ELF-1 (cell line): ENCODE data around the gene TNFRSF19.
"Not testable (repeated sequence)": the region's sequence is repeated elsewhere in the genome, so short reads cannot be mapped to it uniquely, and the experiment has no call there.

Experiments used
- DNase-seq: peaks from one replicate; pipeline ENCODE4 v3.0.0-alpha.2; 2016; ENCODE audit warnings: low read depth, low spot score

Gene TNFRSF19

GRCh38 chr13:23570921-23571315 is 706 bp downstream of the TNFRSF19 start:
- DNase-seq = no peak

DNA sequence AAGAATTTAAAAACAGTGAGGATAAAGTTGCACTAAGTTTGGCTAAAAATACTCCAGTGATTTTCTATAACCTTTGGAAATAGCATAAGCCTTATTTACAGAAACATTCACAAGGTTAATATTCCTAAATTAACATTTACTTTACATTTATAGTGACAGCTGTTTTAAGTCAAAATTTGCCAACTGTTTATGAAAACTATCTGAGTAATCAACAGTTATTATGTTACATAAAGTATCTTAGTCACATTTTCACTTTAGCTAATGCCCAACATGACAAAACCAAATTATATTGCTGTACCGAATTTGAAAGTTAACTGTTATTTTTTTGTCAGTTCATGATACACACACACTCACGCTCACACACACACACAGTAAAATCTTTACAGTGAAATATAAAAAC is 1.2 kb downstream of the TNFRSF19 start:
- DNase-seq = no peak

GRCh38 chr13:23572836-23573235 is 2.6 kb downstream of the TNFRSF19 start:
- no peak for DNase-seq

DNA sequence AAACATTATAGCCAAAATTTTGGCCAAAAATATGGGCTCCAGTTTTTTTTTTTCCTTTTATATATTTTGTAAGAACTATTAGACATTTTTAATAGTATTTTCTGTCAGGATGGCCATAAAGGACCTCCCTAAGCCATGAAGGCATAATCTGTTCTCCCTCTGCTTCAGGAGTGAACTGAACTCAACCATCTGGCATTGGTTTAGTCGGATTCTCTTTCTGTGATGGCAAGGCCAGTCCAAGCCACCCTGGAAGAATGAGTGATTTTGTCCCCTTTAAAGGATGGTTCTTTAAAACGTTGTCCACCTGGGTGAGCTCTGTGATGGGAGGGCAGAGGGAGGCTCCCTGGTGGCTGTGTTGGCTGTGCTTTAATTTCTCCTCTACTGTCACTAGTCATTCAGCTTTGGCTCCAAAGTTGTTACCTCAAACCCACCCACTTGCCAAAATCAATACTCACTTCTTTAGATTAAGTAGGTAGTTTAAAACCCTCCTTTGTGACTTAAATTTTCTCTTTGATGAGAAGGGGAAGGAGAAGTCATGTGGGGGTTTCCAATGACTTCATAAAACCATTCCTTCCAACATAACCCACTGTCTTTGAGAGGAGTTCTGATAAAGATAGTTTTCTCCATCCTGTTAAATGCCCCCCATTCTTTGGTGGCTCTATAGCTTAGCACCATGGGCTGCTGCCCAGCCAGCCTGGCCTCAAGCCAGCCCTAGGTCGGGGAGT is 4.4 kb downstream of the TNFRSF19 start:
- DNase-seq = no peak

- no peak for DNase-seq
Measured at GRCh38 chr13:23575632-23576031, 5.4 kb downstream of the TNFRSF19 start.

- DNase-seq = peak; percentile 84
Measured at GRCh38 chr13:23578411-23579071, 8.3 kb downstream of the TNFRSF19 start.

GRCh38 chr13:23579072-23579895 is 9.1 kb downstream of the TNFRSF19 start:
- DNase-seq = peak; percentile 86

DNA sequence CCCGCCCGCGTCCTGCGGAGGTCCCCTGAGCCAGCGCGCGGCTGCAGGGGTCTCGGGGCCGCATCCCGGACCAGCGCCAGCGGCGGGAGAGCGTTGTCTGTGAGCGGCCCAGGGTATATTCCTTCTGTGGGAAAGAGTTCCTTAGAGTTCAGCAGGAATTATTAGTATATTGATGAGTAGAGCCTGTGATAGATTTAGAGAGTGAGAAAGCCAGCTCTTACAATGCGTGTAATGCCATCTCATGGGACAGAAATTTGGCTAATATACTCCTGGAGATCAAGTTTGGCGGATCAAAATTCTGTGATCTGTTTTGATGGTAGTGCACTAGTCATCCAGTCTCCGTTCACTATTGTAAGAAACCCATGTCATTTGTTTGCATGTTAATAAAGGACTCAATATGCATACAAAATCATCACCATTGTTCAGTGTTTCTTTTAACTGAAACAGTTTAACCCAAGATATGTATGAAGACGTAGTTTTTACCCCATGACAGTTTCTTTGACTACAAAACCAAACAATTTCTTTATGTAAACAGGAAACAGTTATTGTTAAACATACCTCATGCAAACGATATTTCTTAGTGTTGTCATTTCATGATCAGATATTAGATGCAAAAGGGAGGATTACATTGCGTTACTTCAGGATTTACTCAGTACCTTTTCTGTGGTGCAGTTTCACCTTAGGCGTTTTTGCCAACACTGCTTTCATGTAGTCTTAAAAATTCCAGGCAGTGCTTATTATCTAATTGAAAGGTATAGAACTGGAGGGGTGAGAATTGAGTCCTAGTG is 9.9 kb downstream of the TNFRSF19 start:
- DNase-seq = no peak

GRCh38 chr13:23580684-23581060 is 10.5 kb downstream of the TNFRSF19 start:
- no peak for DNase-seq

GRCh38 chr13:23583491-23583890 is 13.3 kb downstream of the TNFRSF19 start:
- DNase-seq = no peak

GRCh38 chr13:23584275-23584674 is 14.1 kb downstream of the TNFRSF19 start:
- DNase-seq = no peak

DNA sequence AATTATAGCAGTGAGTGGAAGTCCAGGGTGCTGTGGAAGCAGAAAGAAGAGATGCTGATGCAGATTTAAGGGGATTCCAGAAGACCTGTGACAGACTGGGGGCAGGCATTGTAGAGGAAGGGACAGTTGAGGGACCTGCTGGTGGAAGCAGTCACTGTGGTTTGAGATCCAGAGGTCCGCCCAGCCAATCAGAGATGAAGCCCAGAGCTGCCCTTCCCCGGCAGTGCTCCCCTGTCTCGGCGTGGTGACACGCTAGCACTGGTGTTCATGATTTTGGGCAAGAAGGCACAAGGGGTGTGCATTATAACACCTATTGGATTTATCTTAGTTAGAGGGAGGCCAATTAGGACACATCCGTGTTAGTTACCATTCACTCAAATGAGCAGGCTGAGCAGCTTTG is 16.1 kb downstream of the TNFRSF19 start:
- no peak for DNase-seq

- no peak for DNase-seq
Measured at GRCh38 chr13:23588666-23589065, 18.5 kb downstream of the TNFRSF19 start.

GRCh38 chr13:23592596-23592995 is 22.4 kb downstream of the TNFRSF19 start:
- DNase-seq = no peak

DNA sequence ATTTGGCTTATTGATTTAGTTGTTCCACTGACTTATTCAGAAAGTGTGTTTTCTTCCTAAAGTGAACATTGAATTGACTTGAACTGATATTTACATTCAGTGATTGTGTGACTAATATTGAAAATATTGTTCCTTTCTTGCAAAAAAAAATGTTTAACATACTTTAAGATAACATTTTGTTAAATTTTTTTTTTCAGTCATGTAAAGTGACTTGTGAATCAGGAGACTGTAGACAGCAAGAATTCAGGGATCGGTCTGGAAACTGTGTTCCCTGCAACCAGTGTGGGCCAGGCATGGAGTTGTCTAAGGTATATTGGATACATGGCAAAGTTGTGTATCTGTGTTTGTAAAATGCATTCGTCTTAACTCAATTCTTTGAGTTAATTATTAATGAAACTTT is 22.9 kb downstream of the TNFRSF19 start:
- DNase-seq = no peak

- not testable (repeated sequence) for DNase-seq
Measured at GRCh38 chr13:23594290-23594689, 24.1 kb downstream of the TNFRSF19 start.

DNA sequence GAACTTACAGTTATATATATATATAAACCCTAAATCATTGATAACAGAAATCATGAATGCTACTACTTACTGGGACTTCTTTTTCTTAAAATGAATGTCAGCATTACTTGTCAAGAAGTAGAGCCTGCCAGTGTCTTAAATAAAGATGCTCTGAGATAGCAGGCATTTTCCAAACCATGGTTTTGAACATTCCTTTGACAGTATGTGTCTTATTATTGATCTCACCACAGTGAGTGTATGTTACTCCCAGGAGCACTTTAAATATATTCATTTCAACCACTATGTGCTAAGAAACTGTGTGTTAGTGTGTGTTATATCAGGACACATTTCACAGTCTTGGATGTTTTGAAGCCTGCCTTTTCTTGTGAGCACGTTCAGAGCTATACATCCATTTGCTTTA is 28.2 kb downstream of the TNFRSF19 start:
- DNase-seq = no peak

DNA sequence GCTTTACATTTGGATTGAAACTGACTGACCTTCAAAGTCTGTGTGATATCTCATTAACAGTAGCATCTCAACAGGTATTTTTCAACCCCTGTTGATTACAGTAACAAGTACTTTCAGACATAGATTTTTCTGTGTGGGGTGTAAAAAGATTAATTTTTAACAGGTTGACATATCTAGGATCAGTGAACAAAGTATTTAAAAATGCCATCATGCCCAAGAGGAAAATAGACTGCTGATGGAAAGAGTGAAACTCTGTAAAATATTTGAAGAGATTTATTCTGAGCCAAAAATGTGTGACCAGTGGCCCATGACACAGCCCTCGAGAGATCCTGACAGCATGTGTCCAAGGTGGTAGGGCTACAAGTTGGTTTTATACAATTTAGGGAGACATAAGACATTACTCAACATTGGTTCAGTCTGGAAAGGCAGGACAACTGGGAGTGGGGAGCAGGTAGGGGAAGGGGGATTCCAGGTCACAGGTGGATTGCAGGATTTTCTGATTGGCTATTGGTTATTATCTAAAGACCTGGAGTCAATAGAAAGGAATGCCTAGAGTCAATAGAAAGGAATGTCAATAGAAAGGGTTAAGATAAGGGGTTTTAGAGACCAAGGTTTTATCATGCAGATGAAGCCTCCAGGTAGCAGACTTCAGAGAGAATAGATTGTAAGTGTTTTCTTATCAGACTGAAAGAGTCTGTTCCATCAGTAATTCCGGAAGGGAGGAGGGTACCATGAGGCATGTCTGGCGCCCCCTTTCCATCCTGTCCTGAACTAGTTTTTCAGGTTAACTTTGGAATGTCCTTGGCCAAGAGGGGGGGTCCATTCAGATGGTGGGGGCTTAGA is 29.1 kb downstream of the TNFRSF19 start:
- DNase-seq = peak; percentile 69

DNA sequence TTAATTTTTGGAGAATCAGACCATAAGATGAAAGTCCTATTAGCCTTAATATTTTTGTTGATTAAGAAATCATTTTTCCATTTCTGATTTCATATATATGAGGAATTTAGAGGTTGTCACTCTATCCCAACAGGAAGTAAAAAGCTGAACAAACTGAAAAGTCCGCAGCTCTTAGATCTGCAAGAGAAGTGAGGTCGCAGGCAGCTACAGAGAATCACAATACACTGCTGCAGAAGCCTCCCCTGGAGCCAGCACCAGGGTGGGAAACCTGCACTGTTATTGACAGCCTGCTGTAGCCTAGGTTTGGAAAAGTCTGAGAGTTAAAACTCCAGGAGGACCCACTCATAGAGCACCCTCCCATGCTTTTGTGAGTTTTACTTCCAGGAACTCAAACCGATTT is 29.9 kb downstream of the TNFRSF19 start:
- DNase-seq = no peak

DNA sequence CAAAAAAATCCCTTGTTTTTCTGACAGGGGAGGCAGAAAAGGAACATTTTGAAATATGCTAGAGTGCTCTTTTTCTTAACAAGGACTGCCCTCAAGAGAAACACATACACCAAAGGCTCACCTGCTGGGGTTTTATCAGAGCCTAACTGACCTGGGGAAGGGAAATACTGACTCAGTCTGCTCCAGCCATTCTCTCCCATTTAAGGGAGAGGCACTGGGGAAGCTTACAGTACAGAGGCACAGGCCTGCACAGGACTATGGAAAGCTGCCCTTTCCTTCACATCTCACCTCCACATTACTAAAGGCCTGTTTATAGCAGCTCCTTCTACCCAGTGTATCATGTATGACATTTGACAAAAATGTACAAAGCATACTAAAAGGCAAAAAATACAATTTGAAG is 30.3 kb downstream of the TNFRSF19 start:
- DNase-seq = no peak

DNA sequence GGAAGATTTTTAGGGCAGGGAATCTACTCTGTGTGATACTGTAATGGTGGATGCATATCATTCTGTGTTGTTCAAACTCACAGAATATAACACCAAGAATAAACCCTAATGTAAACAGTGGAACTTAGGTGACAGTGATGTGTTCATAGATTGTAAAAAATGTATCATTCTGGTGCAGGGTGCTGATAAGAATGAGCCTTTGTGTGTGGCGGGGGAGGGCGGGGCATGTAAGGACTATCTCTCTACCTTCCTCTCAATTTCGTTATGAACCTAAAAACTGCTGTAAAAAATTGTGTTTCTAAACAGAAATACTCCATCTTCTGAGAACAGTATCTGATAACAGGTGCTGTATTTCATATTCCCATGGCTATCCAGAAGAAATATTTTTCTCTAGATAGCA is 35.6 kb downstream of the TNFRSF19 start:
- DNase-seq = no peak
